GF-D8 (cell line): ENCODE data around the gene HDDC2.

ENCODE experiments used
- DNase-seq: peaks from one replicate; lab custom pipeline; 2025; lab: John Stamatoyannopoulos, UW

Gene HDDC2

DNA sequence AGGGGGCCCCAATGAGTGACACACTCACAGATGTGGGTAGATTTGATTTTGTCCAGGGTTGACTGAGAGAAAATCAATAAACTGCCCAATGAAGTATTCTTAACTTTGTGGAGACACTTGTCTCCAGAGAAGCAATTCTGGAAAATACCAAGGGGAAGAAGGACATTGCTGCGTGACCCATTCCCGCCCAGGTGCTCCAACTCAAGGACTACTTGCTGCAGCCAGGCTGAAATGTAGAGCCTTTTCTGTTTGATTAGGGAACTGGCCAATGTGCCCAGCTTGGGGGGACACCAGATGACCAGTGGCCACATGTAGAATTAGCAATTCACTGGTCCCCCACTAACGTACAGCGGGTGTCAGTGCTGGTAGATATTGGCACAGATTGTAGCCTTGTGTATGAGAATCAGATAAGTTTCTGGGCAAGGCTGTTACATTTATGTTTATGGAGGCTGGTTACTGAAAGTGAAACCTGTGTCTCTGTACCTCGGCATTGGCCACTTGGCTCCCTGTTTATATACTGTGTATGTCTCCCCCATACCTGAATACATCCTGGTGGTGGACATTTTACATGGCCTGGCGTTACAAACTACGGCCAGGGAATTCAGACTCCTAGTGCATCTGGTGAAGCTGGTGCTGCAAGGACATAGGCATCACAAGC lies 32.3 kb downstream of the HDDC2 start:
- no peak for DNase-seq

DNA sequence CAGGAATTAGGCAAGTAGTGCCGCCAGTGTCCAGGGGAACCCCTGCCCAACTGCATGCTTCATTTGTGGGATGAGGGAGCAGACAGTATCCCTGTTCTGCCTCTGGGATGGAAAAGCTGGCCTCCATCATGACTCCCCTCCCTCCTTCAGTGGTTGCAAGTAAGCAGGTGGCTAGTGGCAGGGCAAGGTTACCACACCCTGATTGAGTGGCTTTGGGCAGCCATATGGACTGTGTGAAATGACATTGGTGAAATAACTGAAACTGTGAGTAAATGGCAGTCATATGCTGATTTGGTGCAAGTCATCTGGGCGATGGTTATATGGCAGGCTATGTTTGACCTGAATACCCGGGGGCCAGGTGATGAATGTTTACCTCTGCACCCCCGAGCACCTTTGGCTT lies 33.0 kb downstream of the HDDC2 start:
- DNase-seq: no peak

DNA sequence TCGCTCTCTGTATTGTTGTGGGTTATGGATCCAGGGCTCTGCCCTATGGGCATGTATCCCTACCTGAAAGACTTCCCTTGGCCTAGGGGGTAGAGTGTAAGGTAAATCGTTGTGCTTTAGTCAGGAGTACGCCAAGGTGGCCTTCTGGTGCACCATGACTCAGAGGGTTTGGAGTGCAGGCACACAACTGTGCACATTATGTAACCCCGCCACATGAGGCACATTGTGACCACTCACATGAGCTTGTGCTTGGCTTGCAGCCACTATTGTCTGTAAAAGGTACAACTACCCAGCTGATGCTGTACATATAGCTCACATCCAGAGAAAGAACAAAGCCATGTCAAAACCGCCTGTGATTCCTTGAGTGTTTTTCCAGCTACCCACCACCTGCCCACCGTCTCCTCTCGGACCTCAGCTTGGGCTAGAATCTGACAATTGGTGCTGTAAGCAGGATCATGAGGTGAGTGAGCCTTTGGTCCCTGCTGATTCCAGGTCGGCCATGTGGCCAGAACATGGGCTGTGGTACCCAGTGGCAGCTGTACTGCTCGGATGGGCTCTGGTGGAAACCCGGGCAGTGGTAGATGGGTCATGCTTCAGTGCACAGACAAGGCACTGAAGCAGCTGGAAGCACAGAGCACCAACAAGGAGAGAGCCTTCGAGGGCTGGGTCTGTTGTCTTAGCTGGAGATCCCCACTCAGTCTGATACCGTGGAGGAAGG lies 33.8 kb downstream of the HDDC2 start:
- DNase-seq: no peak

DNA sequence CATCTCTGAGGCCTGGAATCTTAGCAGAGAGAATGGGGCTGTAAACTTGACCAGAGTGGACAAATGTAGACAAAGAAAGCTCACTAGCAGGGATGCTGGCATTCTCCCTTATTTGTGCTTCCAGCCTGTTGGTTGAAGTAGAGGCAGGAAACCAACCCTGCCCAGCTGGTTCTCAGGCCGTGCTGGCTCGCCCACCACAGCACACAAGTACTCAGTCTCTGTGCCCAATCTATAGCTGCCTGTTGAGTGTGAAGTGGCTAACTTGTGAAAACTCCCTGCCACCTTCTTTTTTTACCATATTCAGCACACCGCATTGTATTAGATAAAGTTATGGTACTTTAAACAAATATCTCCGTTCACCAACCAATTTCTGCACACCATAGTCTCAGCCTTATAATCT lies 37.3 kb downstream of the HDDC2 start:
- no peak for DNase-seq

DNA sequence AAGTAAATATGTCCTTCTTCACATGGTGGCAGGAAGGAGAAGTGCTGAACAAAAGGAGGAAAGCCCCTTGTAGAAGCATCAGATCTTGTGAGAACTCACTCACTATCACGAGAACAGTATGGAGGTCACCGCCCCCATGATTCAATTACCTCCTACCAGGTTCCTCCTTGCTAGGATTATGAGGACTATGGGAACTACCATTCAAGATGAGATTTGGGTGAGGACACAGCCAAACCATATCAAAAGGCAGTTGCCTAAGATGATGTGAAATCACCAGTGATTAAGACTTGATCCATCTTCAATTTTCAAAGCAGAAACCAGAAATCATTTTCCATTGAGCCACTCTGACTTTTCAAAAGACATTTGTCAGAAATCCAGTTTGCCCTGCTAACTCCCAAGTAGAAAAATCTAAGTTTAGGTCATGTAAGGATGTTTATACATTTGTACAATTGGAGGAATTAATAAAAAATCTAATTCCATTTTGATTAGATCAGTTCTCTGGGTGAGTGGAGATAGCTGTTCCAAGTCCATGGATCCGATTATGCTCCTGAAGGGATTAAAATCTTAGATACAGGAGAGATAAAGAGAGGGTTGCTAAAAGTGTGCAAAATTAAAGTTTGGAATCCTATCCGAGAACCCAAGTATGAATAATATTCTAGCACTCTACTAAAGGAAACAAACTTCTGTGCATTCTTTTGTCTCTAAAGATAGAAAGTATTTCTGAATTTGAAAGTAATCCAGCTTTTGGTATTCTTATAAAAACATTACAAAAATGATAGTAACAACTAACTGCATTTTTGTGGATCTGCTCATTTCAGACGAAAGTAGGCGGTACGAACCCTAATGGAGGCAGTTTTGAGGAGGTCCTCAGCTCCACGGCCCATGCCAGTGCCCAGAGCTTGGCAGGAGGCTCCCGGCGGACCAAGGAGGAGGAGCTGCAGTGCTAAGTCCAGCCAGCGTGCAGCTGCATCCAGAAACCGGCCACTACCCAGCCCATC lies 39.5 kb downstream of the HDDC2 start:
- no peak for DNase-seq

DNA sequence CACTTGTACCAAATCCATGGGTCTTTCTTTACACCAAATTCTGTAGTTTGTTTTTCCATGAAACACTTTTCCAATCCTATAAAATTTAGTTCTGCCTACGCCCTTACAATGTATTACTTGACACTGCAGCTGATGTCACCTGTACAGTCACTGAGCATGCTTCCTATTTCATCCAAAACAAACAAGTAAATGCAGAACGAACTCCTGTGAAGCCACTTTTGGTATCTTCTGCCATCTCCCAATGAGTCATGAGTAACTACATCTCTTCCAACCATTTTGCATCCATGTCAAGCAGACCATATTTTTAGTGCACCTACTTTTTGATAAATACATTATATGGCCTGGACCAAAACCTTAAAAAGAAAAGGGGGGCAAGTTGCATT lies 42.4 kb downstream of the HDDC2 start:
- no peak for DNase-seq

DNA sequence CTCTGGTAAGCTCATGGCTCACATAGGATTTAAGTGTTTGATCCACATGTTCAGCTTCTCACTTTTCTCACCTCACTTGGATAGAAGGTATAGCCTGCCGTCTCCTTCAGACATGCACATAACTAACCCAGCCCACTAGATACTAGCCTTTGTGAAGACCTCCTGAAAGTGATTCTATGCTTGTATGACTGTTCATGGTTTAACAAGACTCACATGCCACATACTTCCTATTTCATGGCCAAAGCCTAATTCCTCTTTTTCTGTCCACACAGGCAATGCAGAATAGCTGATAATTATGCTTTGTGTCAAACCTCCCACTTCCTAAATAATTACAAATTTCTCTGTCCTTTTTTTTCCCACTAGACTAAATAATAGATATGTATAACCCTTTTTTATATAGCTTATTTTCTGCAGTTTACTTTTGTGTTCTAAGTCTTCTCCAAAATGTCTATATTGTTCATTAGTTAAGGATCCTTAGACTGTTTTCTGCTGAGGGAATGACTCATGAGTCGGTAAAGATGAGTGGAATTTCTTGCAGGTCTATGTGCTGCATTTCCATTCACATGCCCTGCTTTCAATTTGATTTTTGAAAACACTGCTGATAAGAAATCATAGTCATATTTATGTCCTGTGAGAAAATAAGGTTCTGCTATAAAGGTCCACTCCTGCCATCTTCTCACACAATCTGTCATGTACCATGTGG lies 43.0 kb downstream of the HDDC2 start:
- no peak for DNase-seq

DNA sequence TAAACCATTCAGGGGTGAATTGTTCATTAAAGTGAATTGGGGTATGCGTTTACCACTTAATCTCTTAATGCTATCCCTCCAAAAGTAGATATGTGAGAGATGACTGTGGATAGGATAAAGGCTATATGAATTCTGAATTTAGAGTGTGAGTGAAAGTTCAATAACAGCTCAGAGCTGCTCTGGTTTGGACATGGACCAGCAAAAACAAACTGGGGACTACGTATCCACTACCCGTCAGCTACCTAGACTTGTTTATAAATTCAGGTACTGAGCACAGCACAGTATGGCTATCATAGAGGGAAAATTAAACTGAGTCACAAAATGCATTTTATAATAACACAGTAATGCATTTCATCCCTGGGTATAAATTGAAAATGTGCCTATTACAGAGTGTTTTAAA lies 44.4 kb downstream of the HDDC2 start:
- no peak for DNase-seq

DNA sequence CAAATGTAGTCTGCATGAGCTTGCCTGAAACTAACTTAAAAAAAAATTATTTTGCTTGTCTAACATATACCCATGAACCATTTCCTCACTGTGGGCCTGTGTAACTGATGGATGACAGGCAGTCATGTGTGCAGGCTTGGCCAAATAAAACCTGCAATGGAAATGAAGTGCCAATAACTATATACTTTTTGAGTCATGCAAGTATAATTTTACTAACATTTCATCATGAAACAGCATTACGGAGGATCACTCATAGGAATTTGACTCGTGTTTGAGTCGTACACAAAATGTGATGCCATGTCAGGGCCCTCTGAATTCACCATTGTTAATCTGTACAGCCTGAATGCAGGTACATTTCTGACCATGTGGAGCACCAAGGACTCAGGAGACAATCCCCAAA lies 46.6 kb downstream of the HDDC2 start:
- no peak for DNase-seq

DNA sequence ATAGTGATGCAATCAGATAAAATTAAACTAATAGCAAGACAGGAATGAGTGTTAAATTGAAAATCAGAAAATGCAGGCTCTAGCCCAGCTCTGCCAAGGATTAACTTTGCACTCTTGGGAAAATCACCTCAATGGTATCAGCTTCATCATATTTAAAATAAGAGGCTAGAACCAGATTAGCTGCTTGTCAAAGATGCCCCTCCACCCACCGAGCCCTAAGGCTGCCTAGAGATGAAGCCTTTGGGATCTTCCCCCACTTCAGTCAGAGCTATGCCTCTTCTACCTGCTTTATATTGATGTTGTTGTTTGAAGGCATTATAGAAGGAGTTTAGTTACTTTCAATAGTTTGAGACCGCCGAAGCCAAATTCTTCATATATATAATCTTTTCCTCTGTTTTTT lies 47.4 kb downstream of the HDDC2 start:
- no peak for DNase-seq

DNA sequence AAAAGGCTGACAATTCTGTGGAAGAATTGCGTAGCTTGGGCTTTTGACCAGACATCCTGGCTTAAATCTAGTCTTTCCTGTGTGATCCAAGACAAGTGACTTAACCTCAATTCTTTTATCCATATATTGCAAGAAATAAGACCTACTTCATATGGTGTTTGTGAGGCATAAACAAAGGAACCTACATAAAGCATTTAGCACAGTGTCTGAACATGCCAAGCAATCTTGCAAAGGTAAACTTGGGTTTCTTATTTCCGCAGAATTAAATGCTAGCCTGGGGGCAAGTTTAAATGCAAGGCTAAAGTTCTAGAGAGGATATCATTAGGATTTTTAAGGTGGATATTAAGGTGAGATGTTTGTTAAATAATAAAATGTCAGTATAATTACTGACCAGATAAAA lies 47.9 kb downstream of the HDDC2 start:
- no peak for DNase-seq

DNA sequence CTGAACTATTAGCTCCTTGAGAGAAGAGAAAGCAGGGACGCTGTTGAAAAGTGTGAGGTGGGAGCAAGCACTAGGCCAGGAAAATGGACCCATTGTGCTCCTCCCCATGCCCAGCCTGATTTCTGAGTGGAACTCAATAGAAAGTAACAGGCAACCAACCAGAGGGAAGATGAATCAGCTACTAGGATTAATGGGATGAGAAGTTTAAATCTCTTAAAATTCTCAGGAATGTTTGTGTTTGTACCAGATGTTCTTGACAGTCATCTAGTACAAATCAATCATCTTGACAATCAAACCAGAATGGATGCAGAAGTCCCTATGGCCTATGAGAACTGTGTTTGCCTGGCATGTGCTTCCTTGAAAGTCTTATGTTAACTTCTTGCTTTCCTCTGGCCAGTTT lies 48.9 kb downstream of the HDDC2 start:
- DNase-seq: no peak

DNA sequence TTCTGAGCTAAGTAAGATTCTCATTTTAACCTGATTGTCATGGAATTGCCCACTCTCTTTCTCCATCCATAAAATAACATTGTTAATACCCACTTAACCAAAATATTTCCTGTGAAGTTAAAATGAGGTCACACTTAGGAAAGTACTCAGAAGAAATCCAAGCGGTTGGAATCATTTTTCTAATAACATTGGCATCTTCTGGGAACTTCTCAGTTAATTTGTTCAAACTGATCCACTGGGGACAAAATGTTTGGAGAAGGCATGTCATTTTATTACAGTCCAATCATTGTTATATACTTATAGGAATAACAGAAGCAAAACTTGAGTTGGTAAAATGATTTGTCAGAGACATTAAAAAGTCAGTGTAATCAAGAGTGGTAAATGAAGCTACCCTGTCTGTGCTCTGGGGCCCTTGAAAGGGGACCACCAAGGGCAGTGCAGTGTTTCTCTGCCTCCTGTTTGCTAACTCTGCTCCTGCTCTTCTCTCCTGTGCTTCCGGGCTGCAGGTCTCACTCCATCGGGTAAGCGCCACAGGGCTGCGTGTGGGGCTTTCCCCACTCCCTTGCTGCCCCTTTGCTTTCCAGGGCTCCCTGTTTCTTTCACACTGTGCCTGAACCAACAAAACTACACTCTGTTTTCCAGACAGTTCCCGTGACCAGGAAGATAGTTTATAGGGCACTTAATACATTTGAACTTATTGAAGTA lies 50.1 kb downstream of the HDDC2 start:
- no peak for DNase-seq

DNA sequence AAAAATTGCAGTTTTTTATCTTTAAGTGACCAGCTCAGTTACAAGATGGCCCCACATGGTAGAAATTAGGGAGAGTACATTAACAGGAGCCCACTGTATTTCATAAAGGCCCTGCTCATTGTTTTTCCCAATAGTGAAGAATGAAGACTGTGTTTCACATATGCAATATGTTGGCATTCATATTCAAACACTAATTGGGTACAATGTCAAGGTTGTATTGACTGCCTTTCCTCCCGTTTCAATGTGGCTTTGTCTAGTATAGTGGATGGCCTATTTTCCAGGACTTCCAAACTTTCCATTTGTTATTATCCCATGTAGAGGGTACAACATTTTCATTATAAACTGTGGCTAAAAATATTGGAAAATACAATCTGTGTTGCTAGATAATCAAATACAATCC lies 51.3 kb downstream of the HDDC2 start:
- DNase-seq: no peak

DNA sequence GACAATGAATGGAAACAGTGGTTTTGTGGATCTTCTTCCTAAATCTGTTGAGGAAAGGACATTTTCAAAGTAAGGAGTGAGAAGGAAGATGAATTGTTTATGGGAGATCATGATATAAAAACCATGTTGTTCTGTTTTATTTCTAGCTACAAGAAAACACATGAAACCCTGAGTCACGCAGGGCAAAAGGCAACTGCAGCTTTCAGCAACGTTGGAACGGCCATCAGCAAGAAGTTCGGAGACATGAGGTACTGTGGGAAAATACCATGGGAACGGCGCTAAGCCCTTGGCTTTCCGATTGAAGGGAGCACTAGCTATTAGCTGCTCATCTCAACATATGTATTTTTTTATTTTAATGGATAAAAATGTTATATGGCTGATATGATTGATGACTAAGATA lies 53.6 kb downstream of the HDDC2 start:
- DNase-seq: no peak

DNA sequence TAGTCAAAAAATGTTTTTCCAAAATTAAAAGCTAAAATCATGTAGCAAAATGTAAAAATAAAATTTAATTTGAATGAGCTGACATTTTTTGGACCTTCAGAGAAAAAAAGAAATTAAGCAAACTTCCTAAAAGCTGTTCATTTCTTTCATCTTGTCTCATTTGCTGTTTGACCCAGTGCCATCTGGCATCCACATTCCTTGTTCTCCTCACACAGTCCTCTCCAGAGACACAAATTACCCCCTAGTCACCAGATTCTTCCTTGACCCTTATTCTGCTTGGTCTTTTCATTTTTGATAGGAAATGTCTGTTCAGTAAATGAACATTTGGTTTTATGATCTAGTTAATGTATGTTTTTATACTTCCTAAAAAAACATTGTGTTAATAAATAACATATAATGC lies 55.2 kb downstream of the HDDC2 start:
- no peak for DNase-seq

DNA sequence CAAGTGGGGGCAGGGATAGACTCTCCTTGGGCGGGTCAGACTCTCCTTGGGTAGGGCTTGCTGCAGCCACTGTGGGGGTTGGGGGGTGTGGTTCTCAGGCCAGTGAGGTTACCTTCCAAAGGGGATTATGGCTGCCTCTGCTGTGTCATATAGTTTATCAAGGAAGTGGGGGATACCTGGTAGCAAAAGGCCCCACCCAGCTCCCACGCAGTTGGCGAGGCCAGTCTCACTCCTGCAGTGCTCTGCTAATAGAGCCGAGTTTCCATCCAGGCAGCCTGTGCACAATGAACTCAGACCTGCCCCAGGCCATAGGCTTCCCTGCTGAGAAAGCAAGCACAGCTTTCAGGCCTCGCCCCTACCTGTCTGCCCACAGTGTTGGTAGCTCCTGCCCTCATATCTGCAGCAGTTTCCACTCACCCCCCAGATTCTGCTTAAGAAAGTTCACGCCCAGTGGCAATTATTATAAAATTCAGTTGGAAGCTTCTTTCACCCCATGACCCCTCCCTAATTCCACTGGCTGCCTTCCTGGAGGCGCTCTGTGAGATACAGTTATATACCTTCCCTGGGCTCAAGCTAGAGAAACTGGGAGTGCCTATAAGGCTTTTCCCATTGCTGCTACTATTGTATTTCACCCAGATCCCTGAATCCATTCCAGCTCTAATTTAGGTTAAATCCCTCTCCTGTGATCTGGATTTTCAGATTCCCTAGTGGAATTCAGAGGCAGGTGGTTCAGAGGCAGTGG lies 56.1 kb downstream of the HDDC2 start:
- DNase-seq: no peak

DNA sequence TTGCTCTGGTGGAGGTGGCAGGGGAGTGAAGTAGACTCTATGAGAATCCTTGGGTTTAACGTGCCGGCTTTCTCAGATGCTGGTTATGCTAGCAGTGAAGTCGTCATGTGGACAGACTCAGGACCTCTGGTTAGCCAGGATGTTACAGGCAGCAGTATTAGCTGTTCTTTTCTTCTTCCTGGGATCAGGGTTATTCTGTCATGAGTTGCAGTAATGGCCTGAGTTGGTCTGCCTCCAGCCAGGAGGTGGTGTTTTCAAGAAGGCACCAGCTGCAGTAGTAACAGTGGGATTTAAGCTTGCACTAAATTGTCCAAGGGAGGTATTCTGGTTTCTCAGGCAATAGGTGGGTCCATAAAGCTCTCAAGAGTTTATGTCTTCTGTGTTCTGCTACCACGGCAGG lies 56.7 kb downstream of the HDDC2 start:
- DNase-seq: no peak

DNA sequence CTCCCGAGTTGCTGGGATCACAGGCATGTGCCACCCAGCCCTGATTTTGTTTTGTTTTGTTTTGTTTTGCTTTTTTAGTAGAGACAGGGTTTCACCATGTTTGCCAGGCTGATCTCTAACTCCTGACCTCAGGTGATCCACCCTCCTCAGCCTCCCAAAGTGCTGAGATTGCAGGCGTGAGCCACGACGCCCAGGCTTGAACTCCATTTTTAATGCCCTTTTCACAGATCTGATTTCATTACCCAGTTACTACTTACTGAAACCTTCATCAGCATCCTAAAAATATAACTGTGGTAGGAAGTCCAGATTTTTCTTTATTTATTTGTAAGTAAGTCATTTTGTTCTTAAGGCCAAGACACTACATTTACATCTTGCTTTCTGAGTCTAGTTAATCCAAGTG lies 64.0 kb downstream of the HDDC2 start:
- DNase-seq: no peak

DNA sequence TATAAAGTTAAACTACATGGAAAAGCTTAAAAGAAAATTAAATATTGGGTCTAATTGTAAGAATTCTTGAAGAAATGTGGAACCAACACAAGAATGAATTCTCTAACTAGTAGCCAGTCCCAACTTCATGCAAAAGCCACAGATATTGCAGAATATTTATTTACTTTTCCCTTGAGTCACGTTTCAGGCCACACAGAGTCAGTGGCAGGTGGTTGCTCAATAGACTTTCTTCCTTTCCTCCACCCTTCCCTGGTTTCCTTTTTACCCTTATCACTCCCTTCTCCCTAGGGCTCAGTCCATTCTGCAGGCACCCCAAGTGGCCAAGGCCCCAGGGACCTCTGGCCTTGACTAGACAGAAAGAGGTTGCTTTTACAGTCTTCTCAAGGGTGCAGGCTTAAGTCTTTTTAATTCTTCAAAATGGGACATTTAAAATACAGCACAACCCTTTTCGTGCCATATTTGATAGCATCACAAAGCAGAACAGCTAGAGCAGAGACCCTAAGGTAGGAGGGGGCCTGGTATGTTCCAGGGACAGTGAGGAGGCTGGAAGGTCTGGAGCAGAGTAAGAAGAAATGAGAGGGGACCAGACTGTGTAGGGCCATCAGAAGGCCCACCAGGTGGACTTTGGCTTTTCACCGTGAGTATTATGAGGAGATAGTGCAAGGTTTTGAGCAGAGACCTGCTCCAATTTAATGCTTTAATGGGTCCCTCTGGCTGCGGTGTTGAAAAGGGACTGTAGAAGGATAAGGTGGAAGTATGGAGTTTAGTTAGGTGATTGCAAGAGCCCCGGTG lies 65.0 kb downstream of the HDDC2 start:
- peak; percentile 20 for DNase-seq
